ENCODE results near the gene TAS1R2.
"Not testable (repeated sequence)": the region's sequence is repeated elsewhere in the genome, so short reads cannot be mapped to it uniquely, and the experiment has no call there.

TAS1R2 gene

GRCh38 chr1:18868354-18868753, 8.9 kb upstream of the TAS1R2 start:
- Histone ChIP-seq H3K9me3 (ENCODE audit: control insufficient read depth, insufficient read depth, low read length) (no peaks in the 10 kb centered on the region), H3K9ac (ENCODE audit: low read depth, low read length) (no peak overlapping the region), H3K4me1 (ENCODE audit: insufficient read depth, low read length) (0 out of 2 replicates have a peak, but pooled peaks cover 5% of the 10 kb centered on the region), H3K36me3 (ENCODE audit: insufficient read depth, low read length) (no peaks in the 10 kb centered on the region)

- no peaks in the 10 kb centered on the region for H3K9me3 ChIP-seq (ENCODE audit: control insufficient read depth, insufficient read depth, low read length)
Measured at GRCh38 chr1:18866846-18867245, 7.4 kb upstream of the TAS1R2 start.

GRCh38 chr1:18866314-18866713, 6.9 kb upstream of the TAS1R2 start:
- no peak overlapping the region for H3K9ac ChIP-seq (ENCODE audit: low read depth, low read length)
- no peaks in the 10 kb centered on the region for H3K36me3 ChIP-seq (ENCODE audit: insufficient read depth, low read length)
- 0 out of 2 replicates have a peak, but pooled peaks cover 5% of the 10 kb centered on the region for H3K4me1 ChIP-seq (ENCODE audit: insufficient read depth, low read length)
- H3K9me3 ChIP-seq (ENCODE audit: control insufficient read depth, insufficient read depth, low read length) = no peaks in the 10 kb centered on the region

More at GRCh38 chr1:18866846-18867245, 7.4 kb upstream of the TAS1R2 start:
- Histone ChIP-seq H3K4me1 (ENCODE audit: insufficient read depth, low read length) (0 out of 2 replicates have a peak, but pooled peaks cover 5% of the 10 kb centered on the region), H3K9ac (ENCODE audit: low read depth, low read length) (no peak overlapping the region), H3K36me3 (ENCODE audit: insufficient read depth, low read length) (no peaks in the 10 kb centered on the region)

GRCh38 chr1:18865176-18865575, 5.7 kb upstream of the TAS1R2 start:
- Histone ChIP-seq H3K36me3 (ENCODE audit: insufficient read depth, low read length) (no peaks in the 10 kb centered on the region), H3K9me3 (ENCODE audit: control insufficient read depth, insufficient read depth, low read length) (no peaks in the 10 kb centered on the region), H3K4me1 (ENCODE audit: insufficient read depth, low read length) (0 out of 2 replicates have a peak, but pooled peaks cover 4% of the 10 kb centered on the region), H3K9ac (ENCODE audit: low read depth, low read length) (no peak overlapping the region)

- H3K9me3 ChIP-seq (ENCODE audit: control insufficient read depth, insufficient read depth, low read length) = no peaks in the 10 kb centered on the region
- H3K4me1 ChIP-seq (ENCODE audit: insufficient read depth, low read length) = no peaks in the 10 kb centered on the region
- H3K36me3 ChIP-seq (ENCODE audit: insufficient read depth, low read length) = no peaks in the 10 kb centered on the region
- no peak overlapping the region for H3K9ac ChIP-seq (ENCODE audit: low read depth, low read length)
Measured at GRCh38 chr1:18861590-18861989, 2.1 kb upstream of the TAS1R2 start.

- no peaks in the 10 kb centered on the region for H3K36me3 ChIP-seq (ENCODE audit: insufficient read depth, low read length)
- H3K9me3 ChIP-seq (ENCODE audit: control insufficient read depth, insufficient read depth, low read length) = no peaks in the 10 kb centered on the region
- H3K4me1 ChIP-seq (ENCODE audit: insufficient read depth, low read length) = no peaks in the 10 kb centered on the region
Measured at GRCh38 chr1:18861082-18861481, 1.6 kb upstream of the TAS1R2 start.

GRCh38 chr1:18858070-18858688, 1.3 kb downstream of the TAS1R2 start:
- no peak overlapping the region for H3K9ac ChIP-seq (ENCODE audit: low read depth, low read length)
- H3K4me1 ChIP-seq (ENCODE audit: insufficient read depth, low read length) = no peaks in the 10 kb centered on the region
- H3K9me3 ChIP-seq (ENCODE audit: control insufficient read depth, insufficient read depth, low read length) = no peaks in the 10 kb centered on the region
- no peaks in the 10 kb centered on the region for H3K36me3 ChIP-seq (ENCODE audit: insufficient read depth, low read length)

More at GRCh38 chr1:18861082-18861481, 1.6 kb upstream of the TAS1R2 start:
- H3K9ac ChIP-seq (ENCODE audit: low read depth, low read length) = no peak overlapping the region

- H3K9ac ChIP-seq (ENCODE audit: low read depth, low read length) = no peak overlapping the region
- H3K36me3 ChIP-seq (ENCODE audit: insufficient read depth, low read length) = no peaks in the 10 kb centered on the region
- H3K9me3 ChIP-seq (ENCODE audit: control insufficient read depth, insufficient read depth, low read length) = no peaks in the 10 kb centered on the region
- H3K4me1 ChIP-seq (ENCODE audit: insufficient read depth, low read length) = no peaks in the 10 kb centered on the region
Measured at GRCh38 chr1:18856435-18856834, 3.0 kb downstream of the TAS1R2 start.

- no peaks in the 10 kb centered on the region for H3K36me3 ChIP-seq (ENCODE audit: insufficient read depth, low read length)
- no peak overlapping the region for H3K9ac ChIP-seq (ENCODE audit: low read depth, low read length)
- H3K4me1 ChIP-seq (ENCODE audit: insufficient read depth, low read length) = no peaks in the 10 kb centered on the region
- no peaks in the 10 kb centered on the region for H3K9me3 ChIP-seq (ENCODE audit: control insufficient read depth, insufficient read depth, low read length)
Measured at GRCh38 chr1:18855573-18855972, 3.9 kb downstream of the TAS1R2 start.

GRCh38 chr1:18854331-18855025, 5.0 kb downstream of the TAS1R2 start:
- Histone ChIP-seq H3K36me3 (ENCODE audit: insufficient read depth, low read length) (no peaks in the 10 kb centered on the region), H3K9me3 (ENCODE audit: control insufficient read depth, insufficient read depth, low read length) (no peaks in the 10 kb centered on the region), H3K9ac (ENCODE audit: low read depth, low read length) (no peak overlapping the region), H3K4me1 (ENCODE audit: insufficient read depth, low read length) (no peaks in the 10 kb centered on the region)

- no peak overlapping the region for H3K9ac ChIP-seq (ENCODE audit: low read depth, low read length)
- H3K9me3 ChIP-seq (ENCODE audit: control insufficient read depth, insufficient read depth, low read length) = no peaks in the 10 kb centered on the region
- no peaks in the 10 kb centered on the region for H3K4me1 ChIP-seq (ENCODE audit: insufficient read depth, low read length)
- H3K36me3 ChIP-seq (ENCODE audit: insufficient read depth, low read length) = no peaks in the 10 kb centered on the region
Measured at GRCh38 chr1:18852501-18852900, 7.0 kb downstream of the TAS1R2 start.

- H3K9me3 ChIP-seq (ENCODE audit: control insufficient read depth, insufficient read depth, low read length) = peaks cover 3% of the 10 kb centered on the region
- no peaks in the 10 kb centered on the region for H3K36me3 ChIP-seq (ENCODE audit: insufficient read depth, low read length)
Measured at GRCh38 chr1:18849261-18849711, 10.2 kb downstream of the TAS1R2 start.

GRCh38 chr1:18847723-18848122, 11.7 kb downstream of the TAS1R2 start:
- not testable (repeated sequence) for H3K4me1 ChIP-seq (ENCODE audit: insufficient read depth, low read length); H3K9ac ChIP-seq (ENCODE audit: low read depth, low read length); H3K9me3 ChIP-seq (ENCODE audit: control insufficient read depth, insufficient read depth, low read length); H3K36me3 ChIP-seq (ENCODE audit: insufficient read depth, low read length)

More at GRCh38 chr1:18849261-18849711, 10.2 kb downstream of the TAS1R2 start:
- no peaks in the 10 kb centered on the region for H3K4me1 ChIP-seq (ENCODE audit: insufficient read depth, low read length)
- no peak overlapping the region for H3K9ac ChIP-seq (ENCODE audit: low read depth, low read length)

- H3K9ac ChIP-seq (ENCODE audit: low read depth, low read length) = no peak overlapping the region
- H3K4me1 ChIP-seq (ENCODE audit: insufficient read depth, low read length) = no peaks in the 10 kb centered on the region
- H3K36me3 ChIP-seq (ENCODE audit: insufficient read depth, low read length) = no peaks in the 10 kb centered on the region
- H3K9me3 ChIP-seq (ENCODE audit: control insufficient read depth, insufficient read depth, low read length) = peaks cover 3% of the 10 kb centered on the region
Measured at GRCh38 chr1:18840145-18840544, 19.3 kb downstream of the TAS1R2 start.

- Histone ChIP-seq H3K9ac (ENCODE audit: low read depth, low read length) (no peak overlapping the region), H3K9me3 (ENCODE audit: control insufficient read depth, insufficient read depth, low read length) (no peaks in the 10 kb centered on the region), H3K4me1 (ENCODE audit: insufficient read depth, low read length) (no peaks in the 10 kb centered on the region), H3K36me3 (ENCODE audit: insufficient read depth, low read length) (no peaks in the 10 kb centered on the region)
Measured at GRCh38 chr1:18836654-18837053, 22.8 kb downstream of the TAS1R2 start.

Measured in ES-I3 (cell line).